HG02571 (cell line): ENCODE measurements around the gene B4GALT6.
"Not testable (repeated sequence)": the region's sequence is repeated elsewhere in the genome, so short reads cannot be mapped to it uniquely, and the experiment has no call there.

Experiments used
- ATAC-seq: cut with Tn5 transposase; IDR thresholded peaks from one replicate; pipeline ENCODE4 v1.9.1; 2021; ENCODE audit warnings: mild to moderate bottlenecking, moderate library complexity; ENCODE audit not compliant: unreplicated experiment

The B4GALT6 gene

GRCh38 chr18:31684279-31685096 lies at the start of gene B4GALT6:
B4GALT6 (minus strand) TSS chr18:31684581; CDS start chr18:31684426, 155 bp downstream.
- peak; percentile 40 for ATAC-seq

DNA sequence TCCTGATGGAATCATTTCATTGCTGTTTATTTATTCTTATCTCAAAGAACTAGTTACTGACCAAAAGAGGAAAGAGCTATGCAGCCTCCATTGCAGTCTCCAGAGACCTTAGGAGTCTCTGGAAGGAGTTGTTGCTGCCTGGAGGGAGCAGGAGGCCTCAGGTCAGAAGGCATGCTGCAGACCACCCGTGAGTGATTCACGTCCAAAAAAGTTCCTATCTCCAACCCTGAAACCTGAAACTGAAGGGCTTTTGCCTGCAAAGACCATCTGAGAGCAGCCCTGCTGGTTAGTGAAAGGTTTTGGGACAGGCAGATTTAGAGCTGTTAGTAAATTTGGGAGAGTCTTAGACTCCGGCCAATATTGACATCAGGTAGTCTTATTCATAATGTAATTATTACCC lies 47.2 kb upstream of the B4GALT6 start:
- ATAC-seq = no peak

DNA sequence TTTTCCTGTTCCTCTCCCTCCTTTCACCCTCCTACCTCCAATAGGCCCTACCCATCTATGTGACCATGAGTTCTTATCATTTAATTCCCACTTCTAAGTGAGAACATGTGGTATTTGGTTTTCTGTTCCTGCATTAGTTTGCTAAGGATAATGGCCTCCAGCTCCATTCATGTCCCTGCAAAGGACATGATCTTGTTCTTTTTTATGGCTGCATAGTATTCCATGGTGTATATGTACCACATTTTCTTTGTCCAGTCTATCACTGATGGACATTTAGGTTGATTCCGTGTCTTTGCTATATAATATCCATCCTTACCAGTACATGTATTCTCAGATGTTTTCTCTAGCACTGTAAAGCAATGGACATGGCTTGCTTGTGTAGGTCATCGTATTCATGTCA lies 44.8 kb upstream of the B4GALT6 start:
- ATAC-seq = not testable (repeated sequence)

DNA sequence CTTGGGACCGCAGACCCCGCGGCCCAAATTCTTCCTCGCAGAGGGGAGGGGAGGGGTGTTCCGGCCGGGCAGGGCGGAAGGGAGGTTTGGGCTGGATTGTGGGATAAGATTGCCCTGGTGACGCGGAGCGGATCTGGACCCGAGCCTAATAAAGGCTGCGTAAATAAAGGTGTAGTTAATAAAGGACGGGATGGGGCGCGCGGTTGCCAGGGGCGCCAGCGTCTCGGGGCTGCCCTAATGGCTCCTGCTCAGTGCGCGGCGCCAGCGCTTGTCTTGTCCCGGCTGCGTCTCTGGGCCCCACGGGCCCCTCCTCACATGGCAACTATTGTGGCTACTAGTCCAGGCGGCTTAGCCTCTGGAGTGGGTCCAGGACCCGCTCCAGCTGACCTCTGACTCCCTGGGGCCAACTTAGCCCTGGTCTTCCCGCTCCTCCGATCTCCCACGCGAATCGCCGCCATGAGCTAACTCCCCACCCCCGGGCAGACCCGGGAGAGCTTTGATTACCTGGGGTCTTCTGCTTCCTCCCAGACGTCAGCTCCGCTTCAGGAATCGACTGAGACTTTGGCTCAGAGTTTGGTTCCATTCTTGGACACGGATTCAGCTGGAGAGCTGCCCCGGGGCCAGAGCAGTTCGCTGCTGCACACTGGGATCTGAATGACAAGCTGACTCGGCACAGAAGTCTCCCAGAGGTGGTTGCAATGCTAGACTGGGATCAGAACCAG lies 39.8 kb upstream of the B4GALT6 start:
- no peak for ATAC-seq

DNA sequence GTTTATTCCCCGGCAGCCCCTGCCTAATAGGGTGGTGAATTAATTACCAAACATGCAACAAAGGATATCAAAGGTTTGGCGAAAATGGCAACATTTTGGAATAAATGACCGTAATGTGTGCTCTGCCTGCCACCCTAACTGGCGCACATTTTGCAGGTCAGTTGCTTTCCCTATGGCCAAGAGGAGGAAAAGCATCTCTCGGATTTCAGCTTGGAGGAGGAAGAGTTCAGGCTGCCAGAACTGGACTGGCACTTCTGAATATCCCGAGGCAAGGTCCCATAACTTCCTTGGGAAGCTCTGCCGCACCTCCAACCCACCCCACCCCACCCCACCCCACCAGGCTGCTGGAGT lies 39.2 kb upstream of the B4GALT6 start:
- no peak for ATAC-seq

DNA sequence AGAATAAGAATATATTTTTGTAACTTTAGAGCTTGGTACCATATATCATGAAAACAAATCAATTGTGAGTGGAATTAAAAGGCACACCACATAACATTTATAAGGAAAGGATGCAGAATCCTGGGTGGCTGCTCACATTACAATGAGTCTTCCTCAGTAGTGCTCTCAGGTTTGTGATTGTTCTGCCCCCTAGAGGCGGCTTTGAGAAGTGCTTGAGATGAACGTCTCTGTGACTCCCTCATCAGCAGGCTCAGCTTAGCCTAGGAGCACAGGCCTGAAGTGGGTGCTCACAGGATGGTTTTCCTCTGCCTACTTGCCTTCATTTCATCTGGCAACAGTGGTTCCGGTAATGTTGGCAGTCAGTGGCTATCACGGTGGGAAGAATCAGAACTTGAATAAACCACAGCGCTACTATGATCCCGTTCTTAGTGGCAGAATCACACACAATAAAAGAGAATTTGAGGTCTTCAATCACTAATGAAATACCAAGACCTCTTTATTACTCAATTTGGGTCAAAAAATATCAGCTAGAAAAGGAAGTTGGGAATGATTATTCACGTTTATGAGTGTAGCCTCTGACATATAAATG lies 38.1 kb upstream of the B4GALT6 start:
- peak; percentile 94 for ATAC-seq

DNA sequence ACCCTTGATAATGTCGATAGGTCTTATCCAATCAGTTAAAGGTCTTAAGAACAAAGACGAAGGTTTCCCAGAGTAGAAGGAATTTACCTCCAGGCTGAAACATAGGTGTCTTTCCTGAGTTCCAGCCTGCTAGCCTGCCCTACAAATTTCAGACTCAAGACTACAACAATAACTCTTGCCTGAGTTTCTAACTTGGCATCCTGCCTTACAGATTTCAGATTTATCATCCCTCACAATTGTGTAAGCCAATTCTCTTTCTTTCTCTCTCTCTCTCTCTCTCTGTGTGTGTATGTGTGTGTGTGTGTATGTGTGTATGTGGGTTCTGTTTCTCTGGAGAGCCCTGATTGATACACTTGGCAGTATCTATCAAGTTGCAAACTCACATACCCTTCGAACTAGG lies 37.2 kb upstream of the B4GALT6 start:
- ATAC-seq = no peak

GRCh38 chr18:31720867-31721266 lies 36.5 kb upstream of the B4GALT6 start:
- no peak for ATAC-seq

GRCh38 chr18:31719363-31720006 lies 35.1 kb upstream of the B4GALT6 start:
- ATAC-seq = no peak

DNA sequence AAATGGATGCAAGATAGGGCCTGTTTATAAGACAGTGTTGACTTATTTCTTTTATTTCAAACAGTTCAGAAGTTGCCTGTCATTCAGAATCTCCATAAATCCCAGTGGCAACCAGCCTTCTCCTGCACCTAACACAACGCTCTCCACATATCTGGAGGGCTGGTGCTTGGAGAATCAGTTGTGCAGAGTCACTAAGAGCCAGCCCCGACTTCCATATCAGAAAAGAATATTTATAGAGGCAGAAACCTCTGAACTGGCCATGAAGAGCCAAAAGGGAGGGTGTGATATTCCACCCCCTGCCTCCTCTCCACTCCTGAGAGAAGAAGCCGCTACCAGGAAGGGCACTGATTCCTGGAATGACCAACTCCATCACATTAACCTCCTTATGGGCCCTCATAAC lies 34.0 kb upstream of the B4GALT6 start:
- ATAC-seq = no peak

DNA sequence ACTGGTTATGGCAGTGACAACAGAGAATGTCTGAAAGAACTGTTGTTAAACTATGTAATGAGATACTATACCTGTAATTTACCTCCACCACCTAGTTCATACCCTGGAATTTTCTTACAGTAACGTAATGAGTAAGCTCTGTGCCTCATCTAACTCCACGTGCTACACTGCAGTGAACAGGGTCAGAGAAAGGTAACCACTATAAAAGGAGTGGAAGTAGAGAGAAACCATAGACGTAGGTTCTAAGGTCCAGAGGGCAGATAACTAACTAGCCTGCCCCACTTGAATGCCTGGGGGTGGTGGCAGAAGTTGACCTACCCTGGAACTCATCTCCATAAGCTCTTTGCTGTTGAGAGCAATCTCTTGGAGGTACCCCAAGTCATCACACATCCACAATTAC lies 32.0 kb upstream of the B4GALT6 start:
- no peak for ATAC-seq

GRCh38 chr18:31711365-31712172 lies 27.2 kb upstream of the B4GALT6 start:
- no peak for ATAC-seq

DNA sequence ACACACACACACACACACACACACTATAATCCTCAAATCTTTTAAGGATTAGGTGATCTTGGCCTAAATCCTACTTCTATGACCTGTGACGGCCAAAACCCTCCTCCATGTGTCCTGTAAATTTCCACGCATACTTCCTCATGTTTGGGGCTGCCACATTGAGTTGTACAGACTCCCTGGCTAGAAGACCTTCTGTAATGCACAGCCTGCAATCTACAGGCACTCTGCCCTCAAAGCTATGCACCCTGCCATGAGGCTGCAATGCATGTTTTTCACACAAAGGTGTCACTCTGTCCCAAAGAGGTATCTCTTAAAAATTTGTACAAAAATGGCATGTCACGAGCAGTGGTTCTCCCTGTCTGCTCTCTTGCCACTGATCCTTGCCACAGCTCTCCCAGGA lies 26.4 kb upstream of the B4GALT6 start:
- no peak for ATAC-seq

GRCh38 chr18:31707815-31708214 lies 23.4 kb upstream of the B4GALT6 start:
- ATAC-seq = no peak

DNA sequence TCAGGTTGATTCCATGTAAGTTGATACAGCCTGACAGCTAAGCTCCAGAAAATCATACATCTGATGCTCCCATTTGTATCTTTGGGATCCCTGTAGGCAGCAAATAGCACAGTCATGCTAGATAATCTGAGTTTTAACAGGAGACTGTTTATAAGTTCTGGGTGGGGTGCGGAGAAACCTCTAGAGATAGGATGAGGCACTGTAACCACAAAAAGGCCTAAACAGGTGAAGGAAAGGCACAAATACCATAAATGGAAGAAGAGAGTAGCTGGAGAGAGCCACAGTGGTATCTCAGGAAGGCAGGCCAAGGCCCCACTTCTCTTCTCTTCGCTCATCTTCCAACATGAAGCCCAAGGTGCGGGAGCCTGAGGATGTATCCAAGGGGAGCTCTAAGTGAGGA lies 18.1 kb upstream of the B4GALT6 start:
- ATAC-seq = no peak

- ATAC-seq = no peak
These were observed 17.4 kb upstream of the B4GALT6 start for GRCh38 chr18:31701744-31702143.

- ATAC-seq = no peak
These were observed 16.6 kb upstream of the B4GALT6 start for GRCh38 chr18:31700990-31701389.

DNA sequence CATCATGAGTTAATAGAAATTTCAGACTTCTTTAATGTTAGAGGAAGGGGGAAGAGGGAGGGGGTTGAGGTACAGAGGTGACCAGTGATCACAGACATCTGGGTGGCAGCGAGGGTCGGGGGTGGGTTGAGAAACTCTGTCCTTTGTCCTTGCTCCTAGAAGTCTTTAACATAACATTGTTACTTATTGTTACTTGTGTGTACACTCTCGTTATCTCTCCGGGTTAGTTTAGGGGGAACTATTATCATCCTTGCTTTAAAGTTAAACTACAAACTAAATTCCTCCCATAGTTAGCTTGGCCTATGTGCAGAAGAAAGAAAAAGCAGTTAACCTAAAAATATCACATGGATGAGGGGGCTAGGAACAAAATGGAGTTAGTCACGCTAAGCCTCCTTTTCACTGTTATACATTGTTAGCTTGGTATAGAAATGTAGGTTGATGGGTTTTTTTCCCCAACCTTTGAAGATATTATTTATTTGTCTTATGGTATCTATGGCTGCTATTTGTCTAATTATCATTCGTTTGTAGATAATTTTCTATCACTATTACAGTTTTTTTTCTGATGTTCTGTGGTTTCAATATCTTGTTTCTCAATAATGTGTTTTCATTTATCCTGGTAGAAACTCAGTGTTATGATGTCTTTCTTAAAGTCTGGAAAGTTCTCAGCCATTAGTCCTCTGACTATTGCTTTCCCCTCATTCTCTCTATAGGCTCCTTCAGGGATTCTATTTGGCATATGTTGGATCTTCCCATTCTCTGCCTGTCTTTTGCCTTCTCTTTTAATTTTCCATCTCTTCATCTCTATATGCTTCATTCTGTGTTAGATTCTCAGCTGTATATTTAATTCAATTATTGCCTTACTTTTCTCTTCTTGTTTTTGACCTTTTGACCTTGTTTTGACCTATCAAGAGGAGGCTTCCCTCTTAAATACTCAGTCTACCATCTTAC lies 13.2 kb upstream of the B4GALT6 start:
- no peak for ATAC-seq

- ATAC-seq = no peak
These were observed 11.6 kb upstream of the B4GALT6 start for GRCh38 chr18:31695989-31696388.

DNA sequence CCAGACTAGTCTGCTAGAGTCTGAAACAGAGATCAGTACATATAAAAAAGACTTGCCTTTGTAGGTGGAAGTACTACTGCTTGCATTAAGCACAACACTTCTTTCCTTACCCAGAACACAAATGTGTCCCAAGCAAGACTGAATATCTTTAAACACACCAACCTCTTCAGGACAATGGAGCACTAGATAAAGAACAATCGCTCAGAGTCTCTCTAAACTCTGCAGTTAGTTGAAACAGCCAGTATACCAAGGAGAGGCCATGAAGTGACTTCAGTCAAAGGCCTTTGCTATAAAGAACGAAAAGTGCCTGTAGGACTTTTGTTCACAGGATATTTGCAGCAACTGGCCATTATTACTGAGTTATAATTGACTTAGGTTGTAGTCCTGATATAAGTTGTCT lies 9.9 kb upstream of the B4GALT6 start:
- ATAC-seq = no peak
